22Rv1 (cell line): Measurements from ENCODE around the gene PGAP6.

Experiments
- ZFX ChIP-seq: fragments of 450-650 bp; IDR thresholded peaks from 2 replicates; pipeline ENCODE4 v1.6.1; 2017; ENCODE audit warnings: antibody characterized with exemption, borderline replicate concordance
- TF ChIP-seq, protein P1 (sequence below): fragments of 450-650 bp; IDR thresholded peaks from 2 replicates; pipeline ENCODE4 v1.5.1; 2017; ENCODE audit warnings: mild to moderate bottlenecking

DNA sequence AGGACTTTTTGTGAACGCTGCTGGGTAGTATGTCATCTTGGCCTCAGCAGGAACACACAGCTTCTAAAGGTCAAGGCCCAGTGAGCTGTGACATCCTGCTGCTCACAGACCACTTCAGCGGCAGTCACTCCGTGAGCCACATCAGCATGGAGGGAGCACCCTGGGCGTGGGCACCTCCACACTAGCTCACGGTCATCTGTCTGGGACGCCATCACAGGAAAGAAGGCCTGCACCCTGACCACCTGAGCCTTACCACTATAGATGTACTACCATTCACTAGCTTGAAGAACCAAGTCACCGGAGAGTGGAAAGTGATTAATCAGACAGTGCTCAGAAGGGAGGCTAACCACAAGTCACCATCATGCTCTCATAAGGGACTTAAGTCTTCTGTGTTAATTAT lies 32.6 kb downstream of the PGAP6 start:
- TF ChIP-seq, protein P1, sequence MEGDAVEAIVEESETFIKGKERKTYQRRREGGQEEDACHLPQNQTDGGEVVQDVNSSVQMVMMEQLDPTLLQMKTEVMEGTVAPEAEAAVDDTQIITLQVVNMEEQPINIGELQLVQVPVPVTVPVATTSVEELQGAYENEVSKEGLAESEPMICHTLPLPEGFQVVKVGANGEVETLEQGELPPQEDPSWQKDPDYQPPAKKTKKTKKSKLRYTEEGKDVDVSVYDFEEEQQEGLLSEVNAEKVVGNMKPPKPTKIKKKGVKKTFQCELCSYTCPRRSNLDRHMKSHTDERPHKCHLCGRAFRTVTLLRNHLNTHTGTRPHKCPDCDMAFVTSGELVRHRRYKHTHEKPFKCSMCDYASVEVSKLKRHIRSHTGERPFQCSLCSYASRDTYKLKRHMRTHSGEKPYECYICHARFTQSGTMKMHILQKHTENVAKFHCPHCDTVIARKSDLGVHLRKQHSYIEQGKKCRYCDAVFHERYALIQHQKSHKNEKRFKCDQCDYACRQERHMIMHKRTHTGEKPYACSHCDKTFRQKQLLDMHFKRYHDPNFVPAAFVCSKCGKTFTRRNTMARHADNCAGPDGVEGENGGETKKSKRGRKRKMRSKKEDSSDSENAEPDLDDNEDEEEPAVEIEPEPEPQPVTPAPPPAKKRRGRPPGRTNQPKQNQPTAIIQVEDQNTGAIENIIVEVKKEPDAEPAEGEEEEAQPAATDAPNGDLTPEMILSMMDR: no peak
- TF ChIP-seq ZFX: no peak
